ENCODE results near the gene SLX1A.
"Not testable (repeated sequence)": the region's sequence is repeated elsewhere in the genome, so short reads cannot be mapped to it uniquely, and the experiment has no call there.

DNA sequence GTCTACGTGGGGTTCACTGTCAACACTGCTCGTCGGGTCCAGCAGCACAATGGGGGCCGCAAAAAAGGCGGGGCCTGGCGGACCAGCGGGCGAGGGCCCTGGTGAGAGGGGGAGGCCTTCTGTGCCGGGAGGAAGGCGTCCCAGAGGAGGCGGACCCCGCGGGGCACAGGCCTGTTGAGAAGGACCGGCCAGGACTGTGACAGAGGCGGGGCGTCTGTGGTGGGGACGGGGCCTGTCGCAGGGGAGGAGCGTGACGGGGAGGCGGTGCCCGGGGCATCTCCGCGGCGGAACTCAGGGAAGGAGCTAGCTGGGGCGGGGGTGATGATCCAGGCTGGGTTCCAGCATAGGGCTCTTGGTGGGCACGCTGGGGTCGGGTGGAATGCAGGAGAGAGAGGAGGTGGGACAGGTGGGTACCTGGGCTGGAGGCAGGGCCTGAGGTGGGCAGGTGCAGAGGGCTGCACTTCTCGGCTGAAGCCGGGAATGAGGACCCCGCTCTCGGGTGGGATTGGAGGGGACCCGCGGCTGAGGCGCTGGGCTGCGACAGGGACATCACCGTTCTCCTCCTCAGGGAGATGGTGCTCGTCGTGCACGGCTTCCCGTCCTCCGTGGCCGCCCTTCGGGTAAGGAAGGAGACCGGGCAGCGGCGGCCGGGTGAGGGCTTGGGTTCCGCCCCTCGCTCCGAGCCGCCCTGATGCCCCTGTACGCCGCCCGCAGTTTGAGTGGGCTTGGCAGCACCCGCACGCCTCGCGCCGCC, 674 bp downstream of the SLX1A start:
- TF ChIP-seq EZH2phosphoT487 (IDR thresholded peaks at IDR 0.05; ENCODE audit: insufficient read depth, low read depth); EZH2 (IDR thresholded peaks at IDR 0.05; ENCODE audit: insufficient read depth, poor library complexity, severe bottlenecking): not testable (repeated sequence)
